Naive B cell (primary cell): Measurements from ENCODE around the gene FILIP1L. TPM values are rescaled to one million over a fixed set of nuclear protein-coding genes. Genes with fewer than 3 reads are reported as not detected.
A peak's percentile ranks its signal among the peaks of the same experiment; 100 is the strongest.

Experiments
- ATAC-seq, 2 donors: fragments of 150-1000 bp; cut with Tn5 transposase; 2 replicates each; pipeline ENCODE4 v1.10.0; 2021; ENCODE audit warnings: low read depth in 2 of 2, mild to moderate bottlenecking in 2 of 2, moderate library complexity in 2 of 2
- DNase-seq: peaks from one replicate; pipeline ENCODE4 v3.0.0; 2022
- H3K27ac Mint-ChIP-seq, 6 donors: one replicate each; pipeline ENCODE4 v1.8.0; 2020 to 2022; ENCODE audit warnings: mild to moderate bottlenecking in 6 of 6, mixed read lengths in 6 of 6, moderate library complexity in 5 of 6, inconsistent platforms in 2 of 6
- H3K27me3 Mint-ChIP-seq, 3 donors: one replicate each; pipeline ENCODE4 v1.8.0; 2021 to 2022; ENCODE audit warnings: mixed read lengths in 3 of 3, mild to moderate bottlenecking in 1 of 3
- H3K36me3 Mint-ChIP-seq, 2 donors: one replicate each; pipeline ENCODE4 v1.8.0; 2020 to 2022; ENCODE audit warnings: mixed read lengths in 2 of 2, inconsistent platforms in 1 of 2, mild to moderate bottlenecking in 1 of 2
- H3K4me1 Mint-ChIP-seq, 3 donors: one replicate each; pipeline ENCODE4 v1.8.0; 2020 to 2022; ENCODE audit warnings: mixed read lengths in 3 of 3, inconsistent platforms in 1 of 3, mild to moderate bottlenecking in 1 of 3, moderate library complexity in 1 of 3
- H3K4me3 Mint-ChIP-seq, 8 donors: one replicate each; pipeline ENCODE4 v1.8.0; 2020 to 2022; ENCODE audit warnings: mild to moderate bottlenecking in 8 of 8, mixed read lengths in 8 of 8, moderate library complexity in 8 of 8, inconsistent platforms in 2 of 8
- H3K9me3 Mint-ChIP-seq, 7 donors: one replicate each; pipeline ENCODE4 v1.8.0; 2020 to 2022; ENCODE audit warnings: mixed read lengths in 7 of 7, mild to moderate bottlenecking in 5 of 7, inconsistent platforms in 2 of 7, moderate library complexity in 1 of 7
- polyA plus RNA-seq, 6 donors: library from polyadenylated mRNA; unstranded; fragments of 300-500 nt; fragmentation: Illumina TruSeq; gene quantifications; one replicate each; pipeline ENCODE4 v1.2.3, GENCODE V29; 2021; ENCODE audit warnings: low read depth in 6 of 6

Gene FILIP1L
- polyA plus RNA-seq, 6 donors from 2014 or later: 0.29 to 1.2 (median 0.99) TPM; not detected in 1

- H3K36me3 Mint-ChIP-seq: no peaks in the 10 kb centered on the region
- H3K27me3 Mint-ChIP-seq: no peaks in the 10 kb centered on the region
- DNase-seq (no peak), ATAC-seq (no peak)
- no peak overlapping the region for H3K4me3 Mint-ChIP-seq
- H3K9me3 Mint-ChIP-seq: no peaks in the 10 kb centered on the region
- peaks cover 27 to 34% (median 27%) of the 10 kb centered on the region in 3 donors for H3K4me1 Mint-ChIP-seq
- H3K27ac Mint-ChIP-seq: no peak overlapping the region
Observed at GRCh38 chr3:99900248-99900647, 214.1 kb downstream of the FILIP1L start.

- Mint-ChIP-seq H3K4me1 (peaks cover 26 to 32% (median 28%) of the 10 kb centered on the region in 3 donors), H3K4me3 (no peak overlapping the region), H3K27me3 (no peaks in the 10 kb centered on the region), H3K36me3 (no peaks in the 10 kb centered on the region), H3K27ac (no peak overlapping the region), H3K9me3 (no peaks in the 10 kb centered on the region)
- DNase-seq (no peak), ATAC-seq (no peak)
Observed at GRCh38 chr3:99899603-99900002, 214.7 kb downstream of the FILIP1L start.

GRCh38 chr3:99896482-99896881 lies 217.8 kb downstream of the FILIP1L start:
- Mint-ChIP-seq H3K4me1 (peaks cover 24 to 35% (median 30%) of the 10 kb centered on the region in 3 donors), H3K27ac (peak overlapping the region in 3 of 6 donors; percentile 22 to 57 (median 28)), H3K27me3 (no peaks in the 10 kb centered on the region), H3K36me3 (no peaks in the 10 kb centered on the region), H3K9me3 (no peaks in the 10 kb centered on the region), H3K4me3 (peak overlapping the region in 3 of 8 donors; percentile 23 to 52 (median 41))
- DNase-seq (no peak), ATAC-seq (peak in 1 of 2 donors; percentile 14)

GRCh38 chr3:99895703-99896441 lies 218.4 kb downstream of the FILIP1L start:
- DNase-seq (no peak), ATAC-seq (peak; percentile 53 to 68)
- Mint-ChIP-seq H3K36me3 (no peaks in the 10 kb centered on the region), H3K27me3 (no peaks in the 10 kb centered on the region), H3K9me3 (no peaks in the 10 kb centered on the region), H3K4me1 (peaks cover 22 to 35% (median 30%) of the 10 kb centered on the region in 3 donors), H3K4me3 (peak overlapping the region in 7 of 8 donors; percentile 1 to 52 (median 23)), H3K27ac (peak overlapping the region in 5 of 6 donors; percentile 22 to 57 (median 28))

GRCh38 chr3:99895131-99895696 lies 219.1 kb downstream of the FILIP1L start:
- H3K4me3 Mint-ChIP-seq: peak overlapping the region in 6 of 8 donors; percentile 1 to 59 (median 4)
- no peaks in the 10 kb centered on the region for H3K9me3 Mint-ChIP-seq
- peaks cover 22 to 35% (median 30%) of the 10 kb centered on the region in 3 donors for H3K4me1 Mint-ChIP-seq
- H3K27me3 Mint-ChIP-seq: no peaks in the 10 kb centered on the region
- H3K27ac Mint-ChIP-seq: peak overlapping the region in 1 of 6 donors; percentile 0
- DNase-seq: no peak
- peaks cover 0 to 3% of the 10 kb centered on the region in 2 donors for H3K36me3 Mint-ChIP-seq
- peak; percentile 43 to 66 for ATAC-seq

- no peaks in the 10 kb centered on the region for H3K27me3 Mint-ChIP-seq
- peaks cover 22 to 32% (median 30%) of the 10 kb centered on the region in 3 donors for H3K4me1 Mint-ChIP-seq
- no peak for ATAC-seq
- H3K27ac Mint-ChIP-seq: peak overlapping the region in 3 of 6 donors; percentile 13 to 77 (median 35)
- H3K9me3 Mint-ChIP-seq: peaks cover 0 to 1% (median 0%) of the 10 kb centered on the region in 7 donors
- no peak for DNase-seq
- no peak overlapping the region for H3K4me3 Mint-ChIP-seq
- H3K36me3 Mint-ChIP-seq: peaks cover 0 to 8% of the 10 kb centered on the region in 2 donors
Observed at GRCh38 chr3:99892332-99892731, 222.0 kb downstream of the FILIP1L start.

- no peak overlapping the region for H3K4me3 Mint-ChIP-seq
- H3K27ac Mint-ChIP-seq: no peak overlapping the region
- no peak for DNase-seq
- no peak for ATAC-seq
- peaks cover 0 to 1% (median 0%) of the 10 kb centered on the region in 7 donors for H3K9me3 Mint-ChIP-seq
- H3K4me1 Mint-ChIP-seq: peaks cover 22 to 32% (median 30%) of the 10 kb centered on the region in 3 donors
- peaks cover 0 to 8% of the 10 kb centered on the region in 2 donors for H3K36me3 Mint-ChIP-seq
- H3K27me3 Mint-ChIP-seq: no peaks in the 10 kb centered on the region
Observed at GRCh38 chr3:99891610-99892285, 222.6 kb downstream of the FILIP1L start.

- peaks cover 0 to 1% (median 0%) of the 10 kb centered on the region in 7 donors for H3K9me3 Mint-ChIP-seq
- no peak overlapping the region for H3K4me3 Mint-ChIP-seq
- H3K4me1 Mint-ChIP-seq: peaks cover 0 to 5% (median 2%) of the 10 kb centered on the region in 3 donors
- H3K36me3 Mint-ChIP-seq: peaks cover 7 to 8% of the 10 kb centered on the region in 2 donors
- ATAC-seq (no peak), DNase-seq (no peak)
- peak overlapping the region in 2 of 6 donors; percentile 3 to 49 for H3K27ac Mint-ChIP-seq
- H3K27me3 Mint-ChIP-seq: no peaks in the 10 kb centered on the region
Observed at GRCh38 chr3:99885851-99886250, 228.4 kb downstream of the FILIP1L start.

GRCh38 chr3:99885085-99885484 lies 229.2 kb downstream of the FILIP1L start:
- Mint-ChIP-seq H3K4me3 (no peak overlapping the region), H3K27ac (no peak overlapping the region), H3K36me3 (peaks cover 4 to 7% of the 10 kb centered on the region in 2 donors), H3K9me3 (peaks cover 0 to 1% (median 0%) of the 10 kb centered on the region in 7 donors), H3K27me3 (no peaks in the 10 kb centered on the region), H3K4me1 (peaks cover 0 to 5% (median 2%) of the 10 kb centered on the region in 3 donors)
- no peak for DNase-seq
- ATAC-seq: no peak

- no peak for ATAC-seq
- DNase-seq: no peak
- Mint-ChIP-seq H3K27ac (peak overlapping the region in 1 of 6 donors; percentile 68), H3K4me3 (no peak overlapping the region), H3K27me3 (no peaks in the 10 kb centered on the region), H3K36me3 (peaks cover 0 to 7% of the 10 kb centered on the region in 2 donors), H3K9me3 (no peaks in the 10 kb centered on the region), H3K4me1 (peaks cover 0 to 5% (median 2%) of the 10 kb centered on the region in 3 donors)
Observed at GRCh38 chr3:99884484-99884883, 229.8 kb downstream of the FILIP1L start.

- no peaks in the 10 kb centered on the region for H3K9me3 Mint-ChIP-seq
- no peaks in the 10 kb centered on the region for H3K27me3 Mint-ChIP-seq
- H3K27ac Mint-ChIP-seq: no peak overlapping the region
- no peak overlapping the region for H3K4me3 Mint-ChIP-seq
- peaks cover 0 to 5% (median 2%) of the 10 kb centered on the region in 3 donors for H3K4me1 Mint-ChIP-seq
- no peak for ATAC-seq
- no peak for DNase-seq
- H3K36me3 Mint-ChIP-seq: peaks cover 0 to 7% of the 10 kb centered on the region in 2 donors
Observed at GRCh38 chr3:99883693-99884092, 230.6 kb downstream of the FILIP1L start.

GRCh38 chr3:99883138-99883461 lies 231.2 kb downstream of the FILIP1L start:
- H3K27ac Mint-ChIP-seq: no peak overlapping the region
- no peak for ATAC-seq
- H3K4me3 Mint-ChIP-seq: no peak overlapping the region
- no peaks in the 10 kb centered on the region for H3K9me3 Mint-ChIP-seq
- no peaks in the 10 kb centered on the region for H3K27me3 Mint-ChIP-seq
- DNase-seq: no peak
- H3K36me3 Mint-ChIP-seq: peaks cover 0 to 7% of the 10 kb centered on the region in 2 donors
- peaks cover under 1 to 6% (median 2%) of the 10 kb centered on the region in 3 donors for H3K4me1 Mint-ChIP-seq

GRCh38 chr3:99882436-99883137 lies 231.7 kb downstream of the FILIP1L start:
- Mint-ChIP-seq H3K9me3 (no peaks in the 10 kb centered on the region), H3K4me1 (peaks cover 2 to 11% (median 5%) of the 10 kb centered on the region in 3 donors), H3K27ac (no peak overlapping the region), H3K4me3 (no peak overlapping the region), H3K27me3 (no peaks in the 10 kb centered on the region), H3K36me3 (peaks cover 0 to 7% of the 10 kb centered on the region in 2 donors)
- DNase-seq (no peak), ATAC-seq (no peak)
